Measurements from ENCODE around the gene ABI3BP.
"Not testable (repeated sequence)": the region's sequence is repeated elsewhere in the genome, so short reads cannot be mapped to it uniquely, and the experiment has no call there.

Gene ABI3BP

DNA sequence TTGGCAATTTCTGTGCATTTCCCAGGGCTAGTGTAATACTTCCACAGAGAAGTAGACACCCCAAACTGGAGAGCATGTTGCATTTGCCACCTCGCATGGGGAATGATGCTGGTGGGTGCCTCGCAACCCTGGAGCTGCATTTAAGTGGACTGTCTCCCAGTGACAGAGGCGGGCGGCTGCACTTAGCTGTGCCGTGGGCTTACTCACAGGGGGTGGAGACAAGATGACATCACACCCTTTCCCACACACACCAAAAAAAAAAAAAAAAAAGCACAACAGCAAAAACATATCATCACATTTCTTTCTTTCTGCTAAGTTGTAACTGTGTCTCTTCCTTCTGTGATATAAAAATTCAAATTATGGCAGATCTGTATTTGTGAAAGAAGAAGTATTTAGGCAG is at the start of gene ABI3BP:
ABI3BP (minus strand) TSS at position 113 of the 400 bp plus-strand sequence; CDS start at position 76, 37 bp downstream.
- DNase-seq, result peak; percentile 6

DNA sequence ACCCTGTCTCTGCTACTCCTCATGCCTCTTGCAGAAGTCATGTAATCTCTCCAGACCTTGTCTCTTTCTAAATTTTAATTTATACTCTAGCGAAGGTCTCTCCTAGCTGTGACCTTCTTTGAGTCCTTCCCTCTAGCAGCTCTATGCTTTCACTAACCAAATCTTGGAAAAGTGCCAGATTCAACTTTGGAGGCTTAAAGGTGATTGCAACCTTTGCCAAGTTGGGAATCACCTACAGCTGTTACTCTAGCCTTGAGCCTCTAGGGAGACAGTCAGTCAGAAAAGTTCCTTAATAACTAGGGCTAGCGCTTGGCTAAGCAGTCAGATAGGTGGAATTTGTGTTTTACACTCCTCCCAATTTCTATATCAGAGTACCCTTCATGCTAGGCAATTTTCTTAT is 46.1 kb upstream of the ABI3BP start:
- DNase-seq, result no peak

DNA sequence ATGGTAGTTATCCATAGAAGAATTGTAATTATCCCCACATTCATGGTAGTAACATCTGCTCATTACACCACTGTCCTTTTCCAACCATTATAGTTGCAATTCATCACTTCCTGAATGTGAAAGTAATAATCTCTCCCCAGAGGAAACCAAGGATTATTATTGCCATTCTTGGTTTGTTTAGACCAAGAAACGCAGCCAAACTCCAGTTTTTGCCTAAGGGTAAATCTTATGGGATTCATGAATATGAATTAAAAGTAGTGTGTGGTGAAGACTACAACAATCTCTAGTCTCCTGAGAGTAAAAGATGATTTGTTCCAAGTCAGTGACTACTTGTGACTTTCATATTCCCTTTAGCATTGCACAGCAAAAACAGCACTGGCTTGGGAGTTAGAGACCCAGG is 45.7 kb upstream of the ABI3BP start:
- no peak for DNase-seq

- DNase-seq, result no peak
Observed at GRCh38 chr3:101038393-101038792, 45.2 kb upstream of the ABI3BP start.

DNA sequence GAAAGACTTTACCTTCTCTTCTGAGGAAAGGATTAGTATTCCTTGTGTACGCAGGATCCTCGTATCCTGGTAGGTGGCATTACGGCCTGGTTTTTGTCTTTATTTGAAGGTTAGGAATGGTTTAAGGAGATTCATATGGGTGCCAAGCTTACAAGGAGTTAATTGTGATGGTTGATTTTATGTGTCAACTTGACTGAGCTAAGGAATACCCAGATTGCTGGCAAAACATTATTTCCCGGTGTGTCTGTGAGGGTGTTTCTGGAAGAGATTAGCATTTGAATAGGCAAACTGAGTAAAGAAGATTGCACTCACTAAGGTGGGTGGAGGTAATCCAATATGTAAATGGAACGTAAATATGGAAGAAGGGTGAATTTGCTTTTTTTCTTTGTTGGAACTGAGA is 44.4 kb upstream of the ABI3BP start:
- DNase-seq, result no peak

DNA sequence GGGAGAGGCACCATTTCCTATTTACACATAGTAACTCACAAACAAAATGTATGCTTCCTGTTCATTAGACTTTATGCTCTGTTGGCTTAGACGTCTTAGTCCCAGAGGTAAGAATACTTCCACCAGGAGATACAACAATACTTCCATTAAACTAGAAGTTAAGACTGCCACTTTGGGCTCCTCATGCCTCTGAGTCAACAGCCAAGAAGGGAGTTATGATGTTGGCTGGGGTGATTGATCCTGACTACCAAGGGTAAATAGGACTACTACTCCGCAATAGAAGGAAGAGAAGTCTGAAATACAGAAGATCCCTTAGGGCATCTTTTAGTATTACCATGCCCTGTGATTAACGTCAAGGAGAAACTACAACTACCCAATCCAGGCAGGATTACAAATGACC is 43.5 kb upstream of the ABI3BP start:
- no peak for DNase-seq

- DNase-seq, result no peak
Observed at GRCh38 chr3:101036213-101036618, 43.0 kb upstream of the ABI3BP start.

DNA sequence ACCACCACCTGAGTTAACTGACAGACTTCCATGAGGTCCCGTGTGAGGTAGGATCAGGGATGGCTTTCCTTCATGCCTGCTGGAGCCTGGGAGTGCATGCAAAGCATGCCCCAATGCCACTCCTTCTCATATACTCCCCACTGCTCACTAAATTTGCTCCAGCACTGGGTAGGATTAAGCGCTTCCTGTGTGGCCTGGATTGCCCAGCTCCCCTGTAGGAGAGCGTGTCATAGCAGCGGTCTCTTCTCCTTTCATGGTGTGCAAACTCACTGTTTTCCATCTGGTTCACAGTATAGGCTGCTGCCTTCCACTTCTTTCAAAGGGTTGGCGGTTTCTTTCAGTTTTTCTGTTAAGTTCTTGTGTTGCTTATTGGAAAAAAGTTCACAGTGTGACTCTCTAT is 34.1 kb upstream of the ABI3BP start:
- no peak for DNase-seq

- DNase-seq, result no peak
Observed at GRCh38 chr3:101026881-101027280, 33.7 kb upstream of the ABI3BP start.

- DNase-seq, result no peak
Observed at GRCh38 chr3:101026244-101026643, 33.0 kb upstream of the ABI3BP start.

DNA sequence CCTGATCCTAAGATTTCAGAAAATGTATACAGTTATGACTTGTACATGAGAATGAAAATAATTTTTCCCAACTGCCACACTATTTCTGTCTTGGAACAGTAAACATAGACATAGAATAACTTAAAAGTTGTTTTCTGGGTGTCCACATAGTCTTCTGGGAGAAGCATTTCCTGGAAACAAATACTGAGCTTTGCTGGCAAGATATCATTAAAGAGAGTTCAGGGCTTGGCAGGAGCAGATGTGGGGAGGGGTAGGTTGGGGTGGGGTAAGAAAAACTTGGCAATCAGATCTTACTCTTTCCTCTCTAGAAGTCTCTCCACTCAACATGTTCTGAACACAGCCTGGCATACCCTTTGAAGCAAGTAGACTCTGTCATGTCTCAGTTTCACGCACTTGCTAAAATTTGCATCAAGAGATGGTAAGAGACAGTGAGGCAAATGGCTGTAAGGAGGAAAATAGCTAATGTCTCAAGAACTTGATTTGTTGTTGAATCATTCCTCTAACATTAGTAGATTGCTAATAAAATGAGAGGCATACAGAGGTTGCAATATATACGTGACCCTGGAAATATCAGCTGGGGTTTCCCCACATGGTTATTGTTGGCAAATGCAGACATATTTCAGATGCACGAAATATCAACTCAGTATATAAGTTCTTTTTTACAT is 27.3 kb upstream of the ABI3BP start:
- no peak for DNase-seq

- no peak for DNase-seq
Observed at GRCh38 chr3:101017017-101017416, 23.8 kb upstream of the ABI3BP start.

- not testable (repeated sequence) for DNase-seq
Observed at GRCh38 chr3:101012312-101012711, 19.1 kb upstream of the ABI3BP start.

- no peak for DNase-seq
Observed at GRCh38 chr3:101011136-101011535, 17.9 kb upstream of the ABI3BP start.

GRCh38 chr3:101010296-101010695 is 17.1 kb upstream of the ABI3BP start:
- no peak for DNase-seq

DNA sequence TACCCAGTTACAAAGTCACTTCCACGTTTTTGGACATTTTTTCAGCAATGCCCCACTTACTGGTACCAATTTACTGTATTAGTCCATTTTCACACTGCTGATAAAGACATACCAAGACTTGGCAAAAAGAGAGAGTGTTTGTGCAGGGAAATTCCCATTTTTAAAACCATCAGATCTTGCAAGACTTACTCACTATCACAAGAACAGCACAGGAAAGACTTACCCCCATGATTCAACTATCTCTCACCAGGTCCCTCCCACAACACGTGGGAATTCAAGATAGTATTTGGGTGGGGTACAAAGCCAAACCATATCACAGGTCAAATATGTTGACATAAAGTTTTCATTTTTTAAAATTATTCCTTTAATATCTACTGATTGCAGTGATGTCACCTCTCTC is 16.2 kb upstream of the ABI3BP start:
- DNase-seq, result no peak

GRCh38 chr3:100999160-100999559 is 5.9 kb upstream of the ABI3BP start:
- DNase-seq, result no peak

DNA sequence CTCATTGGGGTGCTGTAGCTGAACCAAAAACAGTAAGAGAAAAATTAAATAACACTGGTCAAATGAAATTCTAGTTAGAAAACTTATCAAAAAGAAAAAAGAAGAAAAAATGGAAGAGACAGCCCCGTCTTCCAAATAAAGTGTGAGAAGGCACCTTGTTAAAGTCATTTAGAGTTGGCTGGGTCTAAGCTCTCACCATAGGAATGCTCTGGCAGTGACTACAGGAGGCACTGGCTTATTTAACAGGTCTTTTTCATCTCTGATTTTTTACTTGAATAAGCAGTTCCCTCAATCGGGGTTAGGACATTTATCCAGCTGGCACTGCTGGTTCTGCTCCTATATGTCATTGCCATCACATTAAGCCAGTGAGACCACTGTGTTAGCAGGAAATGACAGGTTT is 1.6 kb upstream of the ABI3BP start:
- DNase-seq, result no peak

DNA sequence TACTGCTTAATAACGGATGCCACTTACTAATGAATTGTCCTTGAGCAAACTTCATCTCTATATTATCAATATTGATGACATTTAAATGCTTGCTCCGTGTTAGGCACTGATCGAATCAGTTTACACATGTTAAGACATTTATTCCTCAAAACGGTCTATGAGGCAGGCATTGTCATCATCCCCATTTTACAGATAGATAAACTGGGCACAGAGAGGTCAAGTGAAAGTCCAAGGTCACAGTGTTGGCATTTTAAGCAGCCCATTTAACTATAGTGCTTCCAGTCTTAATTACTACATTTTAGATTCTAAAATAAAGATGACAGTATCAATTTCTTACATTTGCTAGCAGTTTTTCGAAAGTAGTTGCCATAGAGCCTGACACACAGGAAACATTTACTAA is 966 bp upstream of the ABI3BP start:
- no peak for DNase-seq

GRCh38 chr3:100992231-100993012 is 799 bp downstream of the ABI3BP start:
- no peak for DNase-seq

DNA sequence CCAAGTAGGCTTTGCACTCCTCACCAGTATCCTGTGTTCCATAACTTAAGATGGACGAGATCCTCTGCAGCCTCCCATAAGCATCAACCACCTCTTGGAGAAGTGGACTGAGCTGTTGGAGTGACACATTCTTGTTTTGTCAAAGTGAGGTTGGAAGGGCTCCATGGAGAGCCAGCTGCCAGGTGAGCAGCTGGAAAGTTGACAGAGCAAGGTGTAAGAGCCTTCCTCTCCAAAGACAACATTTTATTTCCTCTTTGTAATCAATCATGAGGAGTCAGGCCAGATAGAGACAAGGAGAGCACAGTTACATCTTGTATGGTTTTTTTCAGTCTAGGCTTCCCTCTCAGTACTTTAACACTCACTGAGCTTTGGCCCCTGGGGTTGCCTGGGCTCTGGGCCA is 5.1 kb downstream of the ABI3BP start:
- no peak for DNase-seq

DNA sequence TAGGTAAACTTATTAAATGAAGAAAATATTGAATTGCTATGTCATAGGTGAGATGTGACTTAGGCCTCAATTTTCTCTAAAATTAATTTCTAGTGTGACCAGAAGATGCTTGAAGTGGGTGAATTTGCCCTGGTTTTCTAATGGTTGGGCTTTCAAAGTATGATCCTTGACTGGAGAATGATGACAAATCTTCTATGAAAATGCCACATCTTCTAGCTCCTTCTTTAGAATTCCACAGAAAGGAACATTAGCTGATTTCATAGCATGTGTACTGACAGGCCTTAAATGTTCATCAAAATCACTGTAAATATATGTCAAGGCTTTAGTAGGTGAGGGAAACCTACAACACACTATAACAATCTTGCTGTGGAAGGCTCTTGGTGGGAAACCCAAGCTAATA is 8.9 kb downstream of the ABI3BP start:
- DNase-seq, result no peak

GRCh38 chr3:100982710-100983109 is 10.5 kb downstream of the ABI3BP start:
- DNase-seq, result no peak

- DNase-seq, result no peak
Observed at GRCh38 chr3:100981164-100981911, 11.9 kb downstream of the ABI3BP start.
